ENCODE measurements around the gene GPR21. TPM values are rescaled to one million over a fixed set of nuclear protein-coding genes. Genes with fewer than 3 reads are reported as not detected.

GPR21 gene
- total RNA-seq, 1 experiment from 2014 or later = 3.1 TPM

DNA sequence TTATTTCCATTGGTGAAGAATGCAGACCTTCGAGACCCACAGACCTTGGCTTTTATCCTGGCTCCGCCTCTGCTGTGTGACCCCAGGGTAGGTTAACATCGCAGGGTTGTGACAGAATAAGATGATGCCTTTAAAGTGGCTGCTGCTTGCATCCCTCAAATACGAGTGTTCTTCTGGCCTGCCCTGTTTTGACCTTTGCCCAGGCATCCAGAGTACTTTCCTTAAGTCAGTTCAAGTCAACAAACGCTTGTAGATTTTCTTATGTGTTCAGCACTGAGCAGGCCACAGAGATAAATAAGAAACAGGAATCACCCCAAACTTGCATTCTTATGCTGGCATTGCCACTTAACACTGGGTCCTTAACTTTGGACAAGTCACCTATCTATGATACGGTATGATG, 50.2 kb downstream of the GPR21 start:
- Mint-ChIP-seq H3K4me1 (ENCODE audit: low read depth, unreplicated experiment) (no peaks in the 10 kb centered on the region), H3K27me3 (ENCODE audit: unreplicated experiment) (no peaks in the 10 kb centered on the region), H3K27ac (ENCODE audit: unreplicated experiment) (no peak overlapping the region), H3K4me3 (ENCODE audit: low read depth, unreplicated experiment) (no peak overlapping the region), H3K36me3 (ENCODE audit: insufficient read depth, unreplicated experiment) (peaks cover 20% of the 10 kb centered on the region), H3K9me3 (ENCODE audit: low read depth, unreplicated experiment) (no peaks in the 10 kb centered on the region)
- no peak for TF ChIP-seq CTCF (IDR thresholded peaks at IDR 0.05; ENCODE audit: unreplicated experiment)
- no TSS peak for BruUV-seq (replicated peaks)
- intact Hi-C loops (cut with micrococcal nuclease; ENCODE audit: unreplicated experiment) = no loop called here
- DNase-seq = no peak
- CTCF ChIA-PET = no interaction called here

DNA sequence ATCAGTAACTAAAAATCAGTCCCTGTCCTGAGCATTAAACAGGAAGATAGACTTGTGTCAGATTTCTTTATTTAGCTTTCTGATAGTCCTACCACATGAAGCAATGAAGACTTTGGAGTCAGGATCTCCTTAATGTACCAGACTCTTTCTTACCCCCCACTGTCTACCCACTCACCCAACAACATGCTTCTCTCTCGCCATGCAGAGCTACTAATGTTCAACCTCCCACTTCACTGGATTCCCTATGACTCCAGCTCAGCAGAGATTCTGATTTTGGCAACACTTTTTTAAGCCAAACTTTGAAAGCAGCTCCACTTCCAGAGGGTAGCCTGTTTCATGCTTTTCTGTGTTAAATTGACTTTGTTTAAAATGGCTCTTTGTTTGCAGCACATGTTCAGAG, 50.8 kb downstream of the GPR21 start:
- no peak for DNase-seq
- H3K9me3 Mint-ChIP-seq (ENCODE audit: low read depth, unreplicated experiment) = no peaks in the 10 kb centered on the region
- no peak for TF ChIP-seq CTCF (IDR thresholded peaks at IDR 0.05; ENCODE audit: unreplicated experiment)
- no peak overlapping the region for H3K27ac Mint-ChIP-seq (ENCODE audit: unreplicated experiment)
- H3K36me3 Mint-ChIP-seq (ENCODE audit: insufficient read depth, unreplicated experiment) = peaks cover 14% of the 10 kb centered on the region
- H3K4me1 Mint-ChIP-seq (ENCODE audit: low read depth, unreplicated experiment) = no peaks in the 10 kb centered on the region
- no peaks in the 10 kb centered on the region for H3K27me3 Mint-ChIP-seq (ENCODE audit: unreplicated experiment)
- intact Hi-C loops (cut with micrococcal nuclease; ENCODE audit: unreplicated experiment) = no loop called here
- H3K4me3 Mint-ChIP-seq (ENCODE audit: low read depth, unreplicated experiment) = no peak overlapping the region
- BruUV-seq (replicated peaks) = no TSS peak
- CTCF ChIA-PET = no interaction called here

Other genes with a start within 250 kb of the GPR21 start
- not detected in 2 replicates for gene OR5C1, start 244.7 kb upstream of the GPR21 start, total RNA-seq (2022)
- gene OR1K1, start 233.5 kb upstream of the GPR21 start, total RNA-seq (2022) = not detected in 2 replicates
- gene PDCL, start 205.1 kb upstream of the GPR21 start, total RNA-seq (2022) = 7.2 and 9.4 TPM in 2 replicates
- 44.0 and 45.5 TPM in 2 replicates for gene RC3H2, start 128.3 kb upstream of the GPR21 start, total RNA-seq (2022)
- 6.1 and 6.3 TPM in 2 replicates for gene ZBTB6, start 120.3 kb upstream of the GPR21 start, total RNA-seq (2022)
- gene ZBTB26, start 102.2 kb upstream of the GPR21 start, total RNA-seq (2022) = 5.8 and 6.7 TPM in 2 replicates
- gene RABGAP1, start 92.6 kb upstream of the GPR21 start, total RNA-seq (2022) = 55.7 and 57.9 TPM in 2 replicates
- gene STRBP, start 234.9 kb downstream of the GPR21 start, total RNA-seq (2022) = 23.3 and 27.3 TPM in 2 replicates

All from Calu3 (cell line).